Nephron progenitor cell (in vitro differentiated cells): ENCODE results near the gene CCT3.

Experiments used
- DNase-seq: peaks from one replicate; pipeline ENCODE4 v3.0.0; 2021
- H3K27ac Mint-ChIP-seq: 2 replicates; pipeline ENCODE4 v1.8.0; 2021; ENCODE audit warnings: mild to moderate bottlenecking, moderate library complexity, mixed read lengths
- H3K27me3 Mint-ChIP-seq: 2 replicates; pipeline ENCODE4 v1.8.0; 2021; ENCODE audit warnings: mild to moderate bottlenecking, low read depth, mixed read lengths; ENCODE audit not compliant: poor library complexity
- H3K36me3 Mint-ChIP-seq: 2 replicates; pipeline ENCODE4 v1.8.0; 2021; ENCODE audit warnings: low read depth, mixed read lengths
- H3K4me1 Mint-ChIP-seq: 2 replicates; pipeline ENCODE4 v1.8.0; 2021; ENCODE audit warnings: mixed read lengths
- H3K4me3 Mint-ChIP-seq: 2 replicates; pipeline ENCODE4 v1.8.0; 2021; ENCODE audit warnings: mild to moderate bottlenecking, moderate library complexity, mixed read lengths
- H3K9me3 Mint-ChIP-seq: 2 replicates; pipeline ENCODE4 v1.8.0; 2021; ENCODE audit warnings: mild to moderate bottlenecking, moderate library complexity, mixed read lengths
- TF ChIP-seq, protein P1 (sequence below): fragments of 200-600 bp; sonication (generic); IDR thresholded peaks from 2 replicates; pipeline ENCODE4 v1.5.0; 2021; ENCODE audit warnings: antibody characterized with exemption

The CCT3 gene

GRCh38 chr1:156338180-156338976, at the start of gene CCT3, which contains the start of gene TSACC:
TSS of gene CCT3 (minus strand) at chr1:156338292. CDS start at chr1:156338184, 108 bp downstream.
TSS of gene TSACC (plus strand) at chr1:156338526. CDS start at chr1:156339758, 1,232 bp downstream.
- Mint-ChIP-seq H3K4me3 (peak within 1 kb of the TSS; percentile 100), H3K9me3 (no peaks in the 10 kb centered on the region), H3K4me1 (peaks cover 30% of the 10 kb centered on the region), H3K27ac (peak within 1 kb of the TSS; percentile 96), H3K36me3 (peaks cover 27% of the 10 kb centered on the region), H3K27me3 (no peaks in the 10 kb centered on the region)
- TF ChIP-seq, protein P1, sequence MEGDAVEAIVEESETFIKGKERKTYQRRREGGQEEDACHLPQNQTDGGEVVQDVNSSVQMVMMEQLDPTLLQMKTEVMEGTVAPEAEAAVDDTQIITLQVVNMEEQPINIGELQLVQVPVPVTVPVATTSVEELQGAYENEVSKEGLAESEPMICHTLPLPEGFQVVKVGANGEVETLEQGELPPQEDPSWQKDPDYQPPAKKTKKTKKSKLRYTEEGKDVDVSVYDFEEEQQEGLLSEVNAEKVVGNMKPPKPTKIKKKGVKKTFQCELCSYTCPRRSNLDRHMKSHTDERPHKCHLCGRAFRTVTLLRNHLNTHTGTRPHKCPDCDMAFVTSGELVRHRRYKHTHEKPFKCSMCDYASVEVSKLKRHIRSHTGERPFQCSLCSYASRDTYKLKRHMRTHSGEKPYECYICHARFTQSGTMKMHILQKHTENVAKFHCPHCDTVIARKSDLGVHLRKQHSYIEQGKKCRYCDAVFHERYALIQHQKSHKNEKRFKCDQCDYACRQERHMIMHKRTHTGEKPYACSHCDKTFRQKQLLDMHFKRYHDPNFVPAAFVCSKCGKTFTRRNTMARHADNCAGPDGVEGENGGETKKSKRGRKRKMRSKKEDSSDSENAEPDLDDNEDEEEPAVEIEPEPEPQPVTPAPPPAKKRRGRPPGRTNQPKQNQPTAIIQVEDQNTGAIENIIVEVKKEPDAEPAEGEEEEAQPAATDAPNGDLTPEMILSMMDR, result no peak
- DNase-seq, result peak; percentile 99

DNA sequence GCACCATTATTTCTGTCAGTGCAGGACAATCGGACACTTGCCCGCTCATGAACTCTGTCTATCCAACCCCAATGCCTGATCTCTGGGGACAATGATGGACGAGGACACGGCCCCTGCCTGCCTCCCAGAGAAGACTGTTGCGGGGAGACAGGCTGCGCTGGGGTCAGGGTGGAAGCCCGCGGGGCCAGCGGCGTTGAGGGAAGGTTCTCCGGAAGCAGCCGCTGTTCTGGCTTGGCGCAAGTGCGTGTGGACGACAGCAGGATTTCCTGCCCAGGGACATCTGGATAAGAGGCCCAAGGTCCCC, 49.7 kb upstream of the CCT3 start:
- TF ChIP-seq, protein P1, result no peak
- Mint-ChIP-seq H3K27ac (no peak overlapping the region), H3K4me3 (peak overlapping the region; percentile 52), H3K36me3 (no peaks in the 10 kb centered on the region), H3K4me1 (peaks cover 34% of the 10 kb centered on the region), H3K27me3 (peaks cover 74% of the 10 kb centered on the region), H3K9me3 (no peaks in the 10 kb centered on the region)
- DNase-seq, result no peak

DNA sequence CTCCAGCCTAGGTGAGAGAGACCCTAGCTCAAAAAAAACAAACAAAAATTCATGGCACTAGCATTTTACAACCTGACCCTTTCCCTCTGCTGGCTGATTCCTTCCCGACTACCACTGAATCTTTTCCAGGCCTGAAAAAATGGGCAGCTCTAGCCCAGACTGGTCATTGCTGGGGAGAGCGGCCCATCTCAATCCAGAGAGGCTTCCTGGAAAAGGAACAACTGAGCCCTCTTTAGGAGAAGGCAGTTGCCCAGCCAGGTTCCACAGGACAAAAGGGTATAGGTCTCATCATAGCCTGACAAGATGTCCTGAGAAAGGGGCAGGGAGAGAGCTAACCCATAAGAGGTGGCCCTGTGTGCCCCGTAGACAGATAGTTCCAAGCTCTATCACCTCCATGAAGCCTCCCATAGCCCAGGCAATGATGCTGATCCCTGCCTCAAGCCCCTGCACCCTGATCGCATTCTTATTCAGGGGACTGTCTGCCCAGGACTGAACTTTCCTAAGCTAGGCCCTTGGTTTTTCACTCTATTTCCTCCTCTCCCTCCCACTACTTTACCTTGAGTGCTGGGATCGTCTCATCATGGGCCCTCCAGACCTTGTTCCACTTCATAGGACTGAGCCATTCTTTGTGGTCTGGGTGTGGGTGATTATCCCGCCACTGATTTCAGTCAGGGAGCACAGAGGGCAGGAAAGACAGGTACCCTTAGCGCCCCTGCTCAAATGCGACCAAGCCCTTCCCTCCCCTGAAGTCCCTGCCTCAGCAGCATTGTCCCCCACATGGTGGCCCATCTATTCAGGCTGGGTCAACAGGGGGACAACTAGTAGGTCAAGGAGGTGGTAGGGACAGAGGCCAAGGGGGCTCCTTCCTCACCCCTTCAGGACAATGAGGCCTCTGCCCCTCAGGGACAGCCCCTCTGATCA, 49.1 kb upstream of the CCT3 start:
- Mint-ChIP-seq H3K9me3 (no peaks in the 10 kb centered on the region), H3K4me1 (peaks cover 28% of the 10 kb centered on the region), H3K27ac (no peak overlapping the region), H3K27me3 (peaks cover 74% of the 10 kb centered on the region), H3K4me3 (peak overlapping the region; percentile 52), H3K36me3 (no peaks in the 10 kb centered on the region)
- DNase-seq, result no peak
- TF ChIP-seq, protein P1, result no peak

DNA sequence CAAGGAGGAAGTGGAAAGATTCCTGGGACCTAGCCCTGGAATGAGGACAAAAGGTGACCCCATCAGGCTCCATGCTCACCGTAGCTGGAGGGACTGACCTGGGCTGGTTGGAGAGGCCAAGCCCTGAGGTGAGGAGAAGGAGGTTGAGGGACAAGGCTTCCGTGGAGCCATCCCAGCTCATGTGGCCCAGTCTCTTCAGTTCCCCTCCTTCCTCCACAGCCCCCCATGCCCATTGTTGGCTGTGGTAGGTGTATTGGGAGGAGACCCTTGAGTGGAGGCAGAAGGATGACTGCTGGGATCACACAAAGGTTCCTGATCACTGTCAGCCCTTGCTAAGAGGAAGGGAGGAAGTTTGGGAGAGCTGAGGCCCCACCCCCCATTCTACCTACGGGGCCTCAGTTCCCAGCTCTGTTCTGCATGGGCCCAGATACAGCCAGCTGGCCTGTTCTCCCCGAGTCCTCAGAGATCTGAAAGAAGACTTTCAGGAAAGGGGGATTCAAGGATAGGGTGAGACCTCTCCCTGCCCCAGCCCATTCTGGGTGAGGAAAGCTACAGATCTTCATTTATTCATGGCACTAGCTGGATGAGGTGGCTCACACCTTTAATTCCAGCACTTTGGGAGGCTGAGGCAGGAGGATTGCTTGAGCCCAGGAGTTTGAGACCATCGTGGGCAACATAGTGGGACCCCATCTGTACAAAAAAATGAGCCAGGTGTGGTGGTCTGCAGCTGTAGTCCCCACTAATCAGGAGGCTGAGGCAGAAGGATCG, 48.2 kb upstream of the CCT3 start:
- no peak for DNase-seq
- Mint-ChIP-seq H3K9me3 (no peaks in the 10 kb centered on the region), H3K27me3 (peaks cover 75% of the 10 kb centered on the region), H3K36me3 (no peaks in the 10 kb centered on the region), H3K27ac (no peak overlapping the region), H3K4me1 (peaks cover 19% of the 10 kb centered on the region), H3K4me3 (no peak overlapping the region)
- TF ChIP-seq, protein P1, result no peak

- H3K27ac Mint-ChIP-seq, result no peak overlapping the region
- peaks cover 70% of the 10 kb centered on the region for H3K27me3 Mint-ChIP-seq
- peak; percentile 84 for DNase-seq
- H3K4me1 Mint-ChIP-seq, result peaks cover 14% of the 10 kb centered on the region
- H3K4me3 Mint-ChIP-seq, result no peak overlapping the region
- TF ChIP-seq, protein P1, result peak; percentile 80
- no peaks in the 10 kb centered on the region for H3K36me3 Mint-ChIP-seq
- no peaks in the 10 kb centered on the region for H3K9me3 Mint-ChIP-seq
Measured at GRCh38 chr1:156385534-156386031, 47.5 kb upstream of the CCT3 start.
